ENCODE measurements around the gene SLU7.

SLU7 gene

GRCh38 chr5:160418561-160419457 is at the start of gene SLU7:
Gene SLU7 (minus strand): TSS chr5:160419081. CDS start chr5:160415294, 3,787 bp downstream.
- TF ChIP-seq, protein P1, sequence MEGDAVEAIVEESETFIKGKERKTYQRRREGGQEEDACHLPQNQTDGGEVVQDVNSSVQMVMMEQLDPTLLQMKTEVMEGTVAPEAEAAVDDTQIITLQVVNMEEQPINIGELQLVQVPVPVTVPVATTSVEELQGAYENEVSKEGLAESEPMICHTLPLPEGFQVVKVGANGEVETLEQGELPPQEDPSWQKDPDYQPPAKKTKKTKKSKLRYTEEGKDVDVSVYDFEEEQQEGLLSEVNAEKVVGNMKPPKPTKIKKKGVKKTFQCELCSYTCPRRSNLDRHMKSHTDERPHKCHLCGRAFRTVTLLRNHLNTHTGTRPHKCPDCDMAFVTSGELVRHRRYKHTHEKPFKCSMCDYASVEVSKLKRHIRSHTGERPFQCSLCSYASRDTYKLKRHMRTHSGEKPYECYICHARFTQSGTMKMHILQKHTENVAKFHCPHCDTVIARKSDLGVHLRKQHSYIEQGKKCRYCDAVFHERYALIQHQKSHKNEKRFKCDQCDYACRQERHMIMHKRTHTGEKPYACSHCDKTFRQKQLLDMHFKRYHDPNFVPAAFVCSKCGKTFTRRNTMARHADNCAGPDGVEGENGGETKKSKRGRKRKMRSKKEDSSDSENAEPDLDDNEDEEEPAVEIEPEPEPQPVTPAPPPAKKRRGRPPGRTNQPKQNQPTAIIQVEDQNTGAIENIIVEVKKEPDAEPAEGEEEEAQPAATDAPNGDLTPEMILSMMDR (IDR thresholded peaks at IDR 0.05; ENCODE audit: insufficient read depth, missing control alignments): no peak
- no peak for FAIRE-seq
- DNase-seq (ENCODE audit: insufficient read length, low spot score): no peak

GRCh38 chr5:160468363-160468975 is 49.6 kb upstream of the SLU7 start:
- FAIRE-seq (no peak), DNase-seq (ENCODE audit: insufficient read length, low spot score) (no peak)
- TF ChIP-seq, protein P1 (IDR thresholded peaks at IDR 0.05; ENCODE audit: insufficient read depth, missing control alignments): no peak

DNA sequence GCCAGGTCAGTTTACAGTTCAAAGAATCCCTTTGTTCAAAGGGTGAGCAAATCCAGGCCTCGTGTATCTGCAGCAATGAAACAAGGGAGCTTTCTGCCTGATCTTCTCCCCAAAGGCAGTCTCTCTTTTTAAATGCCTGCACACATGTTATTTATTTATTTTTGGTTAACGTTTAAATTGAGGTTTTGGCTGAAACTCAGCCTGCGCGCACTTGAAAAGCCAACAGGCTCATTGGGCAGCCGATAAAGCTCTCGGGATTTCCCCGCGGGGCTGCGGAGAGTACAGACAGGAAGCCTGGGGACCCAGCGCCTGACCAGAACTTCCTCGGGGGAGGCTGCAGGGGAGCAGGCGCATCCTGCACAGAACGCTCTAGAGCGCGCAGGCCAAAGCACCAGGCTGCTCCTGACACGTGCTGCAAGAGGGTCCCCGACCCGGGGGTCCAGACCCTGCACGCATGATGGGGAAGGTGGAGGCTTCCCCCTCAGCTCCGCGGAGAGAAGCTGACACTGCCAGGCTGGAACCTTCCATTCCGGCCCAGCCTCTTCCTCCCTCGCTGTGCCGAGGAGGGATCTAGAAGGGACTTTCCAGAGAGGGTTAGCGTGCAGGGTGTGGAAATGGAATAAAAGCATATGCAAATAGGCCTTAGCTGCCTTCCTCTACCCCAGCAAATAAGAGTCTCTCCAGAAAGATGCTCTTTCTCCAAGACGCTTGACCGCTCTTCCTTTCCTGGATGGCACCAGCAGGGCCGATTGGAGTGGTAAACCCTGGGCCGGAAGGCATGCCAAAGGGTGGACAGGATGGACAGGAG is 48.9 kb upstream of the SLU7 start:
- TF ChIP-seq, protein P1 (IDR thresholded peaks at IDR 0.05; ENCODE audit: insufficient read depth, missing control alignments): no peak
- DNase-seq (ENCODE audit: insufficient read length, low spot score) (no peak), FAIRE-seq (no peak)

DNA sequence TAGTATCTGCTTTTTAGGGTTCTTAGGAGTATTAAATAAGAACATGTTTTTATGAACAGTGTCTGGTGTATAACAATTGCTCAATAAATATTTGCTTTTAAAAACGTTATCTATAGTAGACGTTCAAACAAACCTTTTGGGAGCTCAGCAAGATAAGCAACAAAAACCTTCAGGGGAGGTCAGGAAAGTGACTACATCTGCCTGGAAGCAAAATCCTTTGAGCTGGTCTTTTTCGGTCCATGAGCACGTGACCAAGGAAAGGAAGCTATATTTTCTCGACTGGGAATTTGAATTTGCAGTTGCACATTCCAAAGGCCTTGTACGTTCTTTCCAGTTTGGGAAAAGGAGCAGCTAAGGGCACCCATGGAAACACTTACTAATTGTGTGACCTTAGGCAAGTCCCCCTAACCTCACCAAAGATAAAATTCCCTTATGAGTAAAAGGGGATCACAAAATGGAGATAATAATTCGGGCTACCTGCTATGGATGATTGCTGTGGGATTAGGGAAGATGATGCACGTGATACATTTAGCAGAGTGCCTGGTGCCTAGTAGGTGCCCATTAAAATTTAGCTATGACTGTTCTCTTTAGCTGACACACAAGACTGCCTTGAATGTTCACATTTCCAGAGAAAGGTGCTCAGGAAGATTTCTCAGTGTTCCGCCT is 48.1 kb upstream of the SLU7 start:
- TF ChIP-seq, protein P1 (IDR thresholded peaks at IDR 0.05; ENCODE audit: insufficient read depth, missing control alignments): no peak
- FAIRE-seq (no peak), DNase-seq (ENCODE audit: insufficient read length, low spot score) (no peak)

DNA sequence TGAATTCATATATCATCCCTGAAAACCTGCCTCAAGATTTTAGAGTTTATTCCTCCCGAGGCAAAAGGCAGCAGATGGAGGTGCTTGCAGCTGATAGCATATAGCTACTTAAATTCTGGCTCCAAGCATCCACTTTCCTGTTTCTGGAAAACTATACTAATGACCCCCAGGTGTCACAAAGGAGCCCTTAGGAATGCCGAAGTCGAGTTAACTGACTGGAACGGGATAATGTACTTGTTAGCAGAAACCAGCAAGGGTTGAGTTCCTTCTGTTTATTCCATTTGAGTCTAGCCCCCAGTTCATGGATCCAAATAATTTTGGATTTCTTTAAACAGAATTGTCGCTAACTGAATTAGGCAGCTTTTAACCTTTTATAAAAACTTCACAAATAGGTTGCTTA is 47.2 kb upstream of the SLU7 start:
- FAIRE-seq (no peak), DNase-seq (ENCODE audit: insufficient read length, low spot score) (no peak)
- TF ChIP-seq, protein P1 (IDR thresholded peaks at IDR 0.05; ENCODE audit: insufficient read depth, missing control alignments): no peak

DNA sequence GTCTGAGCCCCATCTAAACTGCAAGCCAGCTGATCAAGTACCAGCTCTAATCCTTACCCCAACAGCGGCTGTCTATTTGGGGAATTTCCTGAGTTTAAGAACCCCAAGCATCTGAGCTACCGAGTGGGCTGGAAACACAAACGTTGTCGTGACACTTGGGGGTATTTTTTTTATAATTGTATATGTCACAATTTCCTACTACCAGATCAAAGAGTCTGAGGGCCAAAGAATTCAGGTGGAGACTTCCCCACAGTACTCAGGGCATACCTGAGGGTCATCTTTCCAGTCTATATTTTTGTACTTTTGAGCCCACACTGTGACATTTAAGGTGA is 45.6 kb upstream of the SLU7 start:
- no peak for FAIRE-seq
- TF ChIP-seq, protein P1 (IDR thresholded peaks at IDR 0.05; ENCODE audit: insufficient read depth, missing control alignments): no peak
- DNase-seq (ENCODE audit: insufficient read length, low spot score): no peak

All from D721Med (cell line).